Tibial nerve (tissue), 4 donors: ENCODE measurements around the gene ECT2.

Experiments used
- CTCF ChIP-seq, 5 experiments: fragments of 200-600 bp in 3 of 5; fragments of 450-650 bp in 2 of 5; sonication (generic) in 3 of 5; IDR thresholded peaks; one replicate each; pipeline ENCODE4 v1.5.1; 2016 to 2019; ENCODE audit warnings: antibody characterized with exemption in 5 of 5, mild to moderate bottlenecking in 3 of 5, moderate library complexity in 2 of 5
- EP300 ChIP-seq, 2 donors: sonication (generic); formaldehyde crosslinking; IDR thresholded peaks; one replicate each; pipeline ENCODE4 v1.6.1; 2017; ENCODE audit warnings: antibody characterized with exemption in 2 of 2, mild to moderate bottlenecking in 1 of 2
- POLR2A ChIP-seq, 2 donors: fragments of 450-650 bp; IDR thresholded peaks; one replicate each; pipeline ENCODE4 v1.6.1; 2017; ENCODE audit warnings: antibody characterized with exemption in 2 of 2, mild to moderate bottlenecking in 2 of 2, moderate library complexity in 2 of 2

GRCh38 chr3:172853005-172853404 is 102.5 kb downstream of the ECT2 start:
- TF ChIP-seq CTCF (IDR thresholded peaks at IDR 0.05): no peak
- TF ChIP-seq POLR2A (IDR thresholded peaks at IDR 0.05): no peak
- TF ChIP-seq EP300 (IDR thresholded peaks at IDR 0.05): no peak
